GM10266 (cell line): Measurements from ENCODE around the gene EEFSEC.

Experiments
- DNase-seq: peaks from one replicate; pipeline ENCODE4 v3.0.0; 2012; ENCODE audit errors: extremely low spot score
- TF ChIP-seq, protein P1 (sequence below): IDR thresholded peaks from 2 replicates; pipeline ENCODE4 v1.5.1; 2012; ENCODE audit warnings: mild to moderate bottlenecking, low read depth; ENCODE audit not compliant: control insufficient read depth, insufficient read depth; ENCODE audit errors: missing control alignments

EEFSEC gene

DNA sequence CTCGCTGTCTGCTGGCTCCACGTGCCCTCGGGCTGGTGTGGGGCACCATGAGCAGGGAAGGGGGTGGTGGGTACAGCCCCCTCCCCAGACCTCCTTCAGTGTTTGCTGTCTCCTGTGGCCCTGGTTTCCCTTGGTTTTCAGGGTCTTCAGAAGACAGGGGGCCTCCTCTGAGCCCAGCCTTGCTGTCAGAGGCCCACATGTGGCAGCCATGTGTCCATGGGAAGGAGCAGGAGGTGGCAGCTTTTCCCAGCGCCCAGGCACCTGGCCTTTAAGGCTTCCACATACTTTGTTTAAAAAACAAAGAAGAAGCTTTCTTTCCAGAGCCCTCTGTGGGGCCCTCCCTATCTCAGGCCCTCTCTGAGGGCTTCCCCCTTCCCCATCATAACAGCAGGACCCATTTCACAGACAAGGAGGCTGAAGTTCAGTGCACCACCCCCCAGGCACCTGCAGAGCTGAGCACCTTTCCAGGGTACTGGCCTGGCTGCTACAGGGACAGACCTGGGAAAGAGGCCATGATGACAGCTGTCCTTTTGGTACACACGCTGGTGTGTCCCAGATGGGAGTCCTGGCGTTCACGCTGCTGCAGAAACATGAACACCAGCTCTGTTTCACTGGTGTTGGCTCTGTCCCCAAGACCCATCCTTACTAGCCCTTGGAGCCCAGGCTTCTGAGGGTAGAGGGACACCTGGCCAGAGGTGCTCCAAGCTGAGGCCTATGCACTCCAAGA lies 239.7 kb downstream of the EEFSEC start:
- TF ChIP-seq, protein P1, sequence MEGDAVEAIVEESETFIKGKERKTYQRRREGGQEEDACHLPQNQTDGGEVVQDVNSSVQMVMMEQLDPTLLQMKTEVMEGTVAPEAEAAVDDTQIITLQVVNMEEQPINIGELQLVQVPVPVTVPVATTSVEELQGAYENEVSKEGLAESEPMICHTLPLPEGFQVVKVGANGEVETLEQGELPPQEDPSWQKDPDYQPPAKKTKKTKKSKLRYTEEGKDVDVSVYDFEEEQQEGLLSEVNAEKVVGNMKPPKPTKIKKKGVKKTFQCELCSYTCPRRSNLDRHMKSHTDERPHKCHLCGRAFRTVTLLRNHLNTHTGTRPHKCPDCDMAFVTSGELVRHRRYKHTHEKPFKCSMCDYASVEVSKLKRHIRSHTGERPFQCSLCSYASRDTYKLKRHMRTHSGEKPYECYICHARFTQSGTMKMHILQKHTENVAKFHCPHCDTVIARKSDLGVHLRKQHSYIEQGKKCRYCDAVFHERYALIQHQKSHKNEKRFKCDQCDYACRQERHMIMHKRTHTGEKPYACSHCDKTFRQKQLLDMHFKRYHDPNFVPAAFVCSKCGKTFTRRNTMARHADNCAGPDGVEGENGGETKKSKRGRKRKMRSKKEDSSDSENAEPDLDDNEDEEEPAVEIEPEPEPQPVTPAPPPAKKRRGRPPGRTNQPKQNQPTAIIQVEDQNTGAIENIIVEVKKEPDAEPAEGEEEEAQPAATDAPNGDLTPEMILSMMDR: no peak
- DNase-seq: no peak

DNA sequence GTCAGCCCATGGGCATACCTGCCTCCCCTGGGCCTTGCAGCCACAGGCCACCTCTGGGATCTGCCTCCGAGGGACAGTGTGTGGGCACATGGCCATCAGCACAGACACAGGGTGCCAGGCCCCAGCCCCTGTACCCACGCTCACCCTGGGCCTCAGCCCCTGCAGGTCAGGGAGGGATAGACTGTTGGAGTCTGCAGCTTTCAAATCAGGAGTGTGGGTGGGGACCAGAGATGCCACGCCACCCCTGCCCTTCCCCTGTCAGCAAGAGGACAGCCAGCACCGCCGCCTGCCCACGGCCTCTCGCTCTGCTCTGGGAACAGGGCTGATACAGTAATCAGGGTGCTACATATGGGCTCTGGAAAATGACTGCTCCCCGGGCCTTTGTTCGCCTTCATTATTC lies 240.8 kb downstream of the EEFSEC start:
- TF ChIP-seq, protein P1: no peak
- no peak for DNase-seq

DNA sequence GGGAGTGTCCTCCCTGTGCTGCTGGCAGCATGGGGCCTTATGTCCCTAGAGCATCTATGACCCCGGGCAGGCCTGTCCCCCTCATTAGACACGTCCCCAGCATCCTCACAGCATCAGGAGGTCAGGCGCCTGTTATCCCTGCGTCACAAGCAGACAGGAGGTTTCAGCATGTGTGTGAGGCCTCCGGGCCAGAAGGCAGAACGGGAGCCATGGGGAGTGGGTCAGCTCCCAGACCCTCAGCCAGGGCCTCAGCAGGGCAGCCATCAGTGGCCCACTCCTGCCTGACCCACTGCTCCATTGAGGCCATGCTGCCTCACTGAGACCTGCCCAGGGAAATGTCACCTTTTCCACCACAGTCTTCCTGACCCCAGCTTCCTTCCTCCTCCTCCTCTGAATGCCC lies 241.8 kb downstream of the EEFSEC start:
- no peak for DNase-seq
- TF ChIP-seq, protein P1: no peak

DNA sequence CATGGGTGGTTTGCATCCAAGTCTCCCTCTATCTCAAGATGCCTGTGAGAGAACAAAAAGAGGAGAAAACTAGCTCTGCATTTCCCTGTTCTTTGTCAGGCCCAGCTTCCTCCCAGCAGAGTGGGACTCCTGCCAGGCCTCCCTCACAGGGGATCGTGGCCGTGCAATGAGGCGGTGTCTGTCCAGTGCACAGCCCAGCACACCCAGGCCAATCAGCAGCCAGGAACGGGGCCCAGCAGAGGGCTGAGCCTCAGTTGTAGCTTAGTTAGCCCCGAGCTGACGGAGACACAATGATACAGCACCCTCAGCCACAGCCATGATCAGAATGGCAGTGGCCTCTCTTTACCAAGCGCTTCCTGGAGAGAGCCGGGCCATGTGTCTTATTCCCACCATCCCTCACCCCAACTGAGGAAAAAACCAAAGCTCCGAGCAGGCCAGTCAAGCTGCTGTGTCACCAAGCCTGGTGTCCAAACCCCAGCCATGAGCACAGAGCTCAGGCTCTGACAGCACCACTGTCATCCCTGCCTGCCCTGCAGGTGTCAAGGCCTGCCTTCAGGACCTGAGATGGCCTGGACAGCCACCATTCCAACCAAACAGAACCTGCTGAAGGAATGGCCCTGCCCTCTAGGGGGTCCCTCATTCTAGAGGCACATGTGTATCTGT lies 242.3 kb downstream of the EEFSEC start:
- TF ChIP-seq, protein P1: no peak
- no peak for DNase-seq

DNA sequence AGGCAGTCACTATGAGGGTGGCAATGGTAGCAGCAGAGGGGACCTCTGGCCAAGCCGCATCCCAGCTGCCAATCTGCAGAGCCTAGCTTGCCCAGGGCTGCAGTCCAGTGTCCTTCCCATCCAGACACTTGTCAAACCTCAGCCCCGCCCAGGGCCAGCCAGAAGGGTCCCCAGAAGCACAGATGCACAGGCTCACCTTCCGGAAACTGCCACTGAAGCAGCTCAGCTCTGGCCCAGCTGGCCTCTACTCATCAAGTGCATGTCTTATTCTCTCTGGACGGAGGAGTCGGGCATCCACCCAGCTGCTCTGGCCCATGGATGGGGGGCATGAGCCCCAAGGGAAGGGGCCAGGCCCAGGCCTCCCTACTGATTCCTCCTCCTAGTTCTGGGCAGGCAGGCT lies 244.2 kb downstream of the EEFSEC start:
- TF ChIP-seq, protein P1: no peak
- DNase-seq: no peak

DNA sequence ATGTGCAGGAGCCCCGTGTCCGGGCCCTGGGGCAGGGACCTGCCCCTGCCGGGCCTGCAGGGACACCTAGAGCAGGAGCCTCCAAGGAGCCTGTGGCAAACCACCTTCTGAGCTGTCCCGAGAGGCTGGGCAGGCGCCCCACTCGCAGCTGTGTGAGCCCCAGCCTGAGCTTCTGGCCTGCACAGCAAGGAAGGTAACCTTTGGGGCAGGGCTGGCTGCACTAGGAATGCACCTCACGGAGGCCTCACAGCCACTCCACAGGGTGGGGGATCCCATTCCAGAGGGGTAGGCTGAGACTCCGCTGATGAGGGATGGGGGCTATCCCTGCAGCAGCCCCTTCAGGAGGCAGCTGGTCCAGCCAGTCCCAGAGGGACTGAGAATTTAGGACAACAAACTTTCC lies 245.3 kb downstream of the EEFSEC start:
- TF ChIP-seq, protein P1: no peak
- no peak for DNase-seq
